ENCODE data around the gene A3GALT2. TPM values are rescaled to one million over a fixed set of nuclear protein-coding genes. Genes with fewer than 3 reads are reported as not detected.

Gene A3GALT2
- total RNA-seq, 4 donors from 2014 or later, result not detected

DNA sequence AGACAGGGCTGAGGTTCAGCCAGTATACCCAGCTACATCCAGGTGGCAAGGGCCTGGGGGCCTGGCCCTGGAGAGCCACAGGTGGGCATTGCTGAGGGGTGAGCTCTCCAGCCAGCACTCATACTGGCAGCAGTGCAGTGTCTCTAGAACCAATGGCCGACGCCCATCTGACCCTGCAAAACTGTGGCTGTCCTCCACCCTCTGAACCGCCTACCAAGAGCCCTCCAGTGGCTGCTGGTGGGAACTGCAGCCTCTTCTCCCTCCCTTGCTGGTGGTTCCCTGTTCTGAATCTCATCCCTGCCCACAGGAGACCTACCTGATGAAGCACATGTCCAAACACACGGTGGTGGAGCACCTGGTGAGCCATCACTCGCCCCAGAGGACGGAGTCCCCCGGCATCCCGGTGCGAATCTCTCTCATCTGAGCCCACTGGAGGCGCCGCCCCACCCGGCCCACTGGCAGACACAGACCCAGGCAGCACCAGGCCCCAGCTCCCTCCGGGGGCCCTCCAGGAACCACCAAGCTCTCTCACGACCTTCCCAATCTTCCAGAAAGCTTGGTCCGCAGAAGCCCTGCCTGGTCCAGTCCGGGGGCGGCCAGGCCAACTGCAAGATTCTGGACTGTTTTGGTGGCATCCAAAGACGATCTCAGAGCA, 22.1 kb downstream of the A3GALT2 start:
- in situ Hi-C loops (cut with MboI; ENCODE audit: low pct_ligation_motif_present in 1 of 4, low pct_unique_long_range_greater_than_20kb in 1 of 4, low sequenced_read_pairs in 3 of 4), result loop anchor here (5.0 to 25.0 kb wide), 5 partner anchors 66 to 176 kb away; partner anchors contain the start of gene ZSCAN20 (in 2 of the 4)
- Histone ChIP-seq H3K4me3 (no peak overlapping the region), H3K9me3 (no peaks in the 10 kb centered on the region), H3K27me3 (no peaks in the 10 kb centered on the region), H3K4me1 (peaks cover 4 to 16% (median 4%) of the 10 kb centered on the region in 4 donors), H3K27ac (peak overlapping the region in 1 of 4 donors; percentile 30), H3K36me3 (no peaks in the 10 kb centered on the region)
- DNase-seq, result peak; percentile 76
- intact Hi-C loops (cut with DNase I; ENCODE audit: low total_unique reads), result loop anchor here (10.0 kb wide), 1 partner anchor 166 kb away; no protein-coding TSS in a partner anchor
- TF ChIP-seq EP300 (IDR thresholded peaks at IDR 0.05; ENCODE audit: low read depth) (no peak), POLR2A (IDR thresholded peaks at IDR 0.05) (no peak), CTCF (IDR thresholded peaks at IDR 0.05) (peak; percentile 78 to 94 (median 84)), POLR2AphosphoS5 (IDR thresholded peaks at IDR 0.05) (no peak)
- WGBS, 2 donors (ENCODE audit: low coverage in 1 of 2), result 77 to 87% methylated on average over 5 to 18 of the region's 18 CpGs

- no peaks in the 10 kb centered on the region for H3K36me3 ChIP-seq
- in situ Hi-C loops (cut with MboI; ENCODE audit: low pct_ligation_motif_present in 1 of 4, low pct_unique_long_range_greater_than_20kb in 1 of 4, low sequenced_read_pairs in 3 of 4), result loop anchor here (5.0 to 25.0 kb wide), 5 partner anchors 67 to 177 kb away; partner anchors contain the start of gene ZSCAN20 (in 2 of the 4)
- no peak for DNase-seq
These were observed 22.8 kb downstream of the A3GALT2 start for GRCh38 chr1:33297911-33298622.

DNA sequence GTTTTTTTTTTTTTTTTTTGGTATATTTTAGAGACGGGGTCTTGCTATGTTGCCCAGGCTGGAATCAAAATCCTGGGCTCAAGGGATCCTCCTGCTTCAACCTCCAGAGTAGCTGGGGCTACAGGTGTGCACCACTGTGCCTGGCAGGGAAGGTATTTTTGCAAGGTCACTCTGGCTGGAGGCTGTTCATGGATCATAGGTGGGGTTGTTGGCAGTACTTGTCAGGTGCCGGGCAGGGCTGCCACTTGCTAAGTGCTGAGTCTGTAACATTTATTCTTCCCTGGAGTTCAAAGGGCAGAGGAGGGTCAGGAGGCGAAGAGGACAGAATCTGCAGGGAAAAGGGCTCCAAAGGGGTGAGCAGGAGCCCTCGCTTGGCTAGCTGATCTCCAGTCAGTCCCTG, 24.1 kb downstream of the A3GALT2 start:
- in situ Hi-C loops (cut with MboI; ENCODE audit: low pct_ligation_motif_present in 1 of 4, low pct_unique_long_range_greater_than_20kb in 1 of 4, low sequenced_read_pairs in 3 of 4) (loop anchor here (5.0 to 25.0 kb wide), 5 partner anchors 68 to 178 kb away; partner anchors contain the start of gene ZSCAN20 (in 2 of the 4)), intact Hi-C loops (cut with DNase I; ENCODE audit: low total_unique reads) (loop anchor here (10.0 kb wide), 1 partner anchor 168 kb away; no protein-coding TSS in a partner anchor)
- Histone ChIP-seq H3K9me3 (no peaks in the 10 kb centered on the region), H3K27me3 (no peaks in the 10 kb centered on the region), H3K36me3 (no peaks in the 10 kb centered on the region), H3K4me3 (no peak overlapping the region), H3K4me1 (peaks cover 4 to 20% (median 8%) of the 10 kb centered on the region in 4 donors), H3K27ac (no peak overlapping the region)
- WGBS, 2 donors (ENCODE audit: low coverage in 1 of 2), result 80 to 88% methylated on average over 1 to 4 of the region's 4 CpGs
- no peak for TF ChIP-seq POLR2A (IDR thresholded peaks at IDR 0.05)
- no peak for TF ChIP-seq CTCF (IDR thresholded peaks at IDR 0.05)
- no peak for TF ChIP-seq EP300 (IDR thresholded peaks at IDR 0.05; ENCODE audit: low read depth)
- no peak for TF ChIP-seq POLR2AphosphoS5 (IDR thresholded peaks at IDR 0.05)
- no peak for DNase-seq

More at GRCh38 chr1:33297911-33298622, 22.8 kb downstream of the A3GALT2 start:
- no peaks in the 10 kb centered on the region for H3K27me3 ChIP-seq
- H3K4me3 ChIP-seq, result no peak overlapping the region
- intact Hi-C loops (cut with DNase I; ENCODE audit: low total_unique reads), result loop anchor here (10.0 kb wide), 1 partner anchor 167 kb away; no protein-coding TSS in a partner anchor
- TF ChIP-seq EP300 (IDR thresholded peaks at IDR 0.05; ENCODE audit: low read depth) (no peak), POLR2A (IDR thresholded peaks at IDR 0.05) (no peak), CTCF (IDR thresholded peaks at IDR 0.05) (no peak), POLR2AphosphoS5 (IDR thresholded peaks at IDR 0.05) (no peak)
- no peaks in the 10 kb centered on the region for H3K9me3 ChIP-seq
- H3K4me1 ChIP-seq, result peaks cover 4 to 16% (median 5%) of the 10 kb centered on the region in 4 donors
- 93 to 100% methylated on average over 3 to 4 of the region's 4 CpGs for WGBS, 2 donors (ENCODE audit: low coverage in 1 of 2)
- H3K27ac ChIP-seq, result peak overlapping the region in 1 of 4 donors; percentile 30

DNA sequence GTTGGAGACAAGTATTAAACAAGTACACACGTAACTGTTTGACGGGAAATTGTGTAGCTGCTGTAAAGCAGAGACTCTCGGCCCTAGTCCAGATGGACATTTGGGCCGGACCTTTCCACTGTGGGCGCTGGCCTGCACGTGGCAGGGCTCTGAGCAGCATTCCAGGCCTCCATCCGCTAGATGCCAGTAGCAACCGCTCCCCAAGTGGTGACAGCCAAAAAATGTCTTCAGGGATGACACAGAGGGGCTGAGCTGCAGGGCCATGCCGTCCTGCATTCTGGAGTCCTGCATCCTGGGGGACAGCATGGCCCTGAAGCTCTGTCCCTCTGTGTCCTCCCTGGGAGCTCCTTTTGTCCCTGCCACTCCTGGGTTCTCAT, 24.8 kb downstream of the A3GALT2 start:
- 86% methylated on average over 9 of the region's 9 CpGs; no CpG with 5 or more reads in 1 of the 2 donors for WGBS, 2 donors (ENCODE audit: low coverage in 1 of 2)
- DNase-seq, result no peak
- no peak for TF ChIP-seq EP300 (IDR thresholded peaks at IDR 0.05; ENCODE audit: low read depth)
- TF ChIP-seq CTCF (IDR thresholded peaks at IDR 0.05), result no peak
- no peak for TF ChIP-seq POLR2AphosphoS5 (IDR thresholded peaks at IDR 0.05)
- no peak for TF ChIP-seq POLR2A (IDR thresholded peaks at IDR 0.05)
- no peaks in the 10 kb centered on the region for H3K36me3 ChIP-seq
- H3K9me3 ChIP-seq, result no peaks in the 10 kb centered on the region
- no peaks in the 10 kb centered on the region for H3K27me3 ChIP-seq
- H3K4me3 ChIP-seq, result no peak overlapping the region
- in situ Hi-C loops (cut with MboI; ENCODE audit: low pct_ligation_motif_present in 1 of 4, low pct_unique_long_range_greater_than_20kb in 1 of 4, low sequenced_read_pairs in 3 of 4), result loop anchor here (5.0 to 25.0 kb wide), 5 partner anchors 69 to 179 kb away; partner anchors contain the start of gene ZSCAN20 (in 2 of the 4)
- H3K4me1 ChIP-seq, result peaks cover 4 to 16% (median 7%) of the 10 kb centered on the region in 4 donors
- intact Hi-C loops (cut with DNase I; ENCODE audit: low total_unique reads), result loop anchor here (10.0 kb wide), 1 partner anchor 169 kb away; no protein-coding TSS in a partner anchor
- H3K27ac ChIP-seq, result peak overlapping the region in 1 of 4 donors; percentile 21

Data from transverse colon (tissue), 4 donors.